Type B pancreatic cell (in vitro differentiated cells): ENCODE measurements around the gene DDIAS. TPM values are rescaled to one million over a fixed set of nuclear protein-coding genes. Genes with fewer than 3 reads are reported as not detected.
A peak's percentile ranks its signal among the peaks of the same experiment; 100 is the strongest.

ENCODE experiments used
- DNase-seq: peaks from one replicate; pipeline ENCODE4 v3.0.0; 2021; ENCODE audit warnings: mixed read lengths; ENCODE audit not compliant: unreplicated experiment; ENCODE audit errors: extremely low spot score
- H3K27ac Mint-ChIP-seq: 2 replicates; pipeline ENCODE4 v1.8.0; 2021; ENCODE audit warnings: mild to moderate bottlenecking, mixed read lengths
- H3K27me3 Mint-ChIP-seq: 2 replicates; pipeline ENCODE4 v1.8.0; 2021; ENCODE audit warnings: mixed read lengths
- H3K36me3 Mint-ChIP-seq: 2 replicates; pipeline ENCODE4 v1.8.0; 2021; ENCODE audit warnings: mixed read lengths
- H3K4me1 Mint-ChIP-seq: one replicate; pipeline ENCODE4 v1.8.0; 2021; ENCODE audit warnings: mixed read lengths; ENCODE audit not compliant: unreplicated experiment
- H3K4me3 Mint-ChIP-seq: 2 replicates; pipeline ENCODE4 v1.8.0; 2021; ENCODE audit warnings: mild to moderate bottlenecking, mixed read lengths
- H3K9me3 Mint-ChIP-seq: 2 replicates; pipeline ENCODE4 v1.8.0; 2021; ENCODE audit warnings: mixed read lengths
- CTCF ChIP-seq: fragments of 200-600 bp; sonication (generic); conservative IDR thresholded peaks from 2 replicates; pipeline ENCODE4 v1.5.0; 2021; ENCODE audit warnings: antibody characterized with exemption, mild to moderate bottlenecking
- total RNA-seq: library from RNA; stranded (reverse); gene quantifications from 2 replicates; pipeline ENCODE4 v1.2.1, GENCODE V29; 2021; ENCODE audit warnings: low replicate concordance

DDIAS gene
- total RNA-seq, 1 donor from 2014 or later = 7.6 TPM

- Mint-ChIP-seq H3K27ac (no peak overlapping the region), H3K36me3 (peaks cover 11% of the 10 kb centered on the region), H3K4me3 (no peak overlapping the region), H3K27me3 (no peaks in the 10 kb centered on the region), H3K4me1 (no peaks in the 10 kb centered on the region), H3K9me3 (no peaks in the 10 kb centered on the region)
- no peak for DNase-seq
- no peak for TF ChIP-seq CTCF
Observed at GRCh38 chr11:82858133-82858532, 43.4 kb upstream of the DDIAS start.

- Mint-ChIP-seq H3K9me3 (no peaks in the 10 kb centered on the region), H3K4me1 (no peaks in the 10 kb centered on the region), H3K27ac (no peak overlapping the region), H3K36me3 (peaks cover 11% of the 10 kb centered on the region), H3K4me3 (no peak overlapping the region), H3K27me3 (no peaks in the 10 kb centered on the region)
- DNase-seq = no peak
- no peak for TF ChIP-seq CTCF
Observed at GRCh38 chr11:82858556-82859091, 42.9 kb upstream of the DDIAS start.

DNA sequence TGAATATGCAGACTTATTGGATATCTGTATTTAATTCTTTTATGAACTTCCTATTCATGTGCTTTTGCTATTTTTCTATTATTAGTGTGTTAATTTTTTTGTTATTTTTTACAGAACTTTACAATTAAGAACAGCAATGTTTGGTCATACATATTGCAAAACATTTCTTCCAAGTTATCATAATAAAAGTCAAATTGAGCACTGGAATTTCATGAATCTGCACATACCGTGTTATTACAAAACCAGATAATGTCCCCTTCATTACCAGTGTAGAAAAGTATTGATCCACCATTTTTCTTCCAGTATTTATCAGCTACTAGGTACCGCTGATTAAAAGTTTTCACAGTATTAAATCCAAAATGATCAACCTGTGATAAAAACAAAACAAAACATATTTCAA lies 41.8 kb upstream of the DDIAS start:
- no peak overlapping the region for H3K27ac Mint-ChIP-seq
- peaks cover 6% of the 10 kb centered on the region for H3K4me1 Mint-ChIP-seq
- peaks cover 5% of the 10 kb centered on the region for H3K36me3 Mint-ChIP-seq
- TF ChIP-seq CTCF = no peak
- no peaks in the 10 kb centered on the region for H3K27me3 Mint-ChIP-seq
- DNase-seq = no peak
- H3K4me3 Mint-ChIP-seq = no peak overlapping the region
- H3K9me3 Mint-ChIP-seq = no peaks in the 10 kb centered on the region

DNA sequence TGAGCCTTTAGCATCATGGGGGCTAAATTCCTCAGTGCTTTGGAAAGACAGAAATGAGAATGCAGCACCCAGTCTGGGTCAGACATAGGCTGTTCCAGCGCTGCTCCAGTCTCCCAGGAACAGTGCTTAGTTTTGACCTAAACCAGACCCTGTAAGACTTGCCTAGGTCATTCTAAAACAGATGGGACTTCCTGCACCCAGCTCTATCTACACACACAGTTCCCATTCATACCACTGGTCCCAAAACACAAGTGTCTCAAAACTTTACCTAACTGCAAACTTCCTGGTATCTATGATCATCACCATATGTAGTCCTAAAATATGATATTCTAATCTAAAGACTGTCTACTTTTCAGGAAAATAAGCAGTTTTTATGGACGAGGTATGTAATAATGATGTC lies 39.2 kb upstream of the DDIAS start:
- Mint-ChIP-seq H3K9me3 (no peaks in the 10 kb centered on the region), H3K27ac (no peak overlapping the region), H3K4me3 (no peak overlapping the region), H3K4me1 (peaks cover 8% of the 10 kb centered on the region), H3K36me3 (no peaks in the 10 kb centered on the region), H3K27me3 (no peaks in the 10 kb centered on the region)
- DNase-seq = no peak
- TF ChIP-seq CTCF = no peak

GRCh38 chr11:82863209-82863608 lies 38.3 kb upstream of the DDIAS start:
- Mint-ChIP-seq H3K27ac (no peak overlapping the region), H3K4me3 (no peak overlapping the region), H3K9me3 (no peaks in the 10 kb centered on the region), H3K4me1 (peaks cover 12% of the 10 kb centered on the region), H3K27me3 (no peaks in the 10 kb centered on the region), H3K36me3 (no peaks in the 10 kb centered on the region)
- TF ChIP-seq CTCF = no peak
- DNase-seq = no peak

GRCh38 chr11:82864268-82864667 lies 37.3 kb upstream of the DDIAS start:
- H3K4me3 Mint-ChIP-seq = no peak overlapping the region
- peaks cover 12% of the 10 kb centered on the region for H3K4me1 Mint-ChIP-seq
- no peaks in the 10 kb centered on the region for H3K9me3 Mint-ChIP-seq
- H3K27me3 Mint-ChIP-seq = no peaks in the 10 kb centered on the region
- peak; percentile 81 for TF ChIP-seq CTCF
- no peaks in the 10 kb centered on the region for H3K36me3 Mint-ChIP-seq
- no peak for DNase-seq
- H3K27ac Mint-ChIP-seq = no peak overlapping the region
